Dermis microvascular lymphatic vessel endothelial cell (primary cell): ENCODE data around the gene CLTA. TPM values are rescaled to one million over a fixed set of nuclear protein-coding genes. Genes with fewer than 3 reads are reported as not detected.
"Not testable (repeated sequence)": the region's sequence is repeated elsewhere in the genome, so short reads cannot be mapped to it uniquely, and the experiment has no call there.

Source experiments
- DNase-seq, 2 donors: peaks; one replicate each; pipeline versions ENCODE4 v3.0.0 to v3.0.0-alpha.2; 2010; ENCODE audit warnings: low read depth in 2 of 2
- total RNA-seq: library from RNA; depleted of rRNA; stranded (reverse); fragments of >200 nt; gene quantifications from 2 replicates; pipeline ENCODE4 v1.2.1, GENCODE V29; 2014

Gene CLTA
- total RNA-seq, 1 donor from 2014 or later = 203 TPM

GRCh38 chr9:36158122-36158521 lies 32.6 kb upstream of the CLTA start:
- no peak for DNase-seq

GRCh38 chr9:36158917-36159316 lies 31.8 kb upstream of the CLTA start:
- DNase-seq = no peak

- DNase-seq = not testable (repeated sequence)
Observed at GRCh38 chr9:36159509-36159908, 31.2 kb upstream of the CLTA start.

GRCh38 chr9:36160126-36160525 lies 30.6 kb upstream of the CLTA start:
- not testable (repeated sequence) for DNase-seq

GRCh38 chr9:36161187-36161586 lies 29.5 kb upstream of the CLTA start:
- no peak for DNase-seq

- no peak for DNase-seq
Observed at GRCh38 chr9:36162211-36162738, 28.4 kb upstream of the CLTA start.

- peak; percentile 51 to 84 for DNase-seq
Observed at GRCh38 chr9:36163049-36163785, 27.5 kb upstream of the CLTA start.

- DNase-seq = no peak
Observed at GRCh38 chr9:36163786-36164170, 26.9 kb upstream of the CLTA start.

GRCh38 chr9:36164372-36164771 lies 26.3 kb upstream of the CLTA start:
- DNase-seq = no peak

GRCh38 chr9:36164989-36165388 lies 25.7 kb upstream of the CLTA start:
- DNase-seq = no peak

GRCh38 chr9:36165826-36166167 lies 24.9 kb upstream of the CLTA start:
- peak in 1 of 2 donors; percentile 35 for DNase-seq

GRCh38 chr9:36166168-36166927 lies 24.4 kb upstream of the CLTA start:
- peak in 1 of 2 donors; percentile 74 for DNase-seq

- DNase-seq = no peak
Observed at GRCh38 chr9:36169166-36169565, 21.6 kb upstream of the CLTA start, which contains the start of gene CCIN. TSS of gene CCIN (plus strand) at chr9:36169388. CDS start at chr9:36169503, 115 bp downstream.

GRCh38 chr9:36169708-36170107 lies 21.0 kb upstream of the CLTA start:
- DNase-seq = no peak

- no peak for DNase-seq
Observed at GRCh38 chr9:36170531-36170930, 20.2 kb upstream of the CLTA start.

GRCh38 chr9:36173861-36174260 lies 16.9 kb upstream of the CLTA start:
- DNase-seq = no peak

- no peak for DNase-seq
Observed at GRCh38 chr9:36174271-36174670, 16.4 kb upstream of the CLTA start.

- DNase-seq = no peak
Observed at GRCh38 chr9:36174731-36175130, 16.0 kb upstream of the CLTA start.

- not testable (repeated sequence) for DNase-seq
Observed at GRCh38 chr9:36175209-36175608, 15.5 kb upstream of the CLTA start.

- not testable (repeated sequence) for DNase-seq
Observed at GRCh38 chr9:36176496-36176895, 14.2 kb upstream of the CLTA start.

- DNase-seq = no peak
Observed at GRCh38 chr9:36177571-36177970, 13.2 kb upstream of the CLTA start.

GRCh38 chr9:36180243-36180642 lies 10.5 kb upstream of the CLTA start:
- not testable (repeated sequence) for DNase-seq

GRCh38 chr9:36187414-36187813 lies 3.3 kb upstream of the CLTA start:
- no peak for DNase-seq
